Peyer's patch (tissue), 4 donors: Measurements from ENCODE around the gene C20orf173. TPM values are rescaled to one million over a fixed set of nuclear protein-coding genes. Genes with fewer than 3 reads are reported as not detected.
A peak's percentile ranks its signal among the peaks of the same experiment; 100 is the strongest.

ENCODE experiments used
- DNase-seq, 3 donors: peaks; one replicate each; pipeline ENCODE4 v3.0.0-alpha.2; 2017 to 2019
- H3K27ac ChIP-seq, 4 donors: fragments of 200-600 bp; sonication (generic); one replicate each; pipeline ENCODE4 v1.5.1; 2016 to 2019
- H3K27me3 ChIP-seq, 2 donors: fragments of 200-600 bp; sonication (generic); one replicate each; pipeline ENCODE4 v1.5.1; 2019
- H3K36me3 ChIP-seq, 3 donors: fragments of 200-600 bp; sonication (generic); one replicate each; pipeline ENCODE4 v1.5.1; 2016 to 2019
- H3K4me1 ChIP-seq, 4 donors: fragments of 200-600 bp; sonication (generic); one replicate each; pipeline ENCODE4 v1.5.1; 2016 to 2019
- H3K4me3 ChIP-seq, 4 donors: fragments of 200-600 bp; sonication (generic); 1 replicate in 3 of 4; 2 replicates in 1 of 4; pipeline ENCODE4 v1.5.1; 2016 to 2019; ENCODE audit warnings: mild to moderate bottlenecking in 1 of 4
- H3K9me3 ChIP-seq, 4 donors: fragments of 200-600 bp; sonication (generic); one replicate each; pipeline ENCODE4 v1.5.1; 2016 to 2019; ENCODE audit warnings: mild to moderate bottlenecking in 1 of 4
- POLR2A ChIP-seq, 2 donors: fragments of 450-650 bp; IDR thresholded peaks; one replicate each; pipeline ENCODE4 v1.5.1; 2017; ENCODE audit warnings: antibody characterized with exemption in 2 of 2, mild to moderate bottlenecking in 2 of 2, moderate library complexity in 2 of 2
- total RNA-seq, 4 donors: library from RNA; depleted of rRNA; stranded (reverse); fragments of >200 nt; gene quantifications; one replicate each; pipeline ENCODE4 v1.1.0, GENCODE V29; 2016
- TF ChIP-seq, protein P1 (sequence below), 6 experiments: fragments of 450-650 bp in 4 of 6; fragments of 200-600 bp in 2 of 6; sonication (generic) in 1 of 6; IDR thresholded peaks; one replicate each; pipeline ENCODE4 v1.5.1; 2017 to 2019; ENCODE audit warnings: antibody characterized with exemption in 6 of 6, mild to moderate bottlenecking in 3 of 6, moderate library complexity in 1 of 6

The C20orf173 gene, protein sequence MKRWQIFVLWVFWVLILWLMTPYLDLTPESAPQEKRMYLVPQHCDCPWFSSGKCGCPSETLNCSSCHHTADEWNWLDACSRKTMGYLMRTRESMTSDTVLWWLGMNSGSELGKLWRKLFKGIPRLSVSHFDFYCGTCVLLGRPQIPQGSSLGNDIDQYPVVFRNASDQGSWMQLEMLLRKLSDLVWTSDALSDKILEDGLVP
- not detected for total RNA-seq

DNA sequence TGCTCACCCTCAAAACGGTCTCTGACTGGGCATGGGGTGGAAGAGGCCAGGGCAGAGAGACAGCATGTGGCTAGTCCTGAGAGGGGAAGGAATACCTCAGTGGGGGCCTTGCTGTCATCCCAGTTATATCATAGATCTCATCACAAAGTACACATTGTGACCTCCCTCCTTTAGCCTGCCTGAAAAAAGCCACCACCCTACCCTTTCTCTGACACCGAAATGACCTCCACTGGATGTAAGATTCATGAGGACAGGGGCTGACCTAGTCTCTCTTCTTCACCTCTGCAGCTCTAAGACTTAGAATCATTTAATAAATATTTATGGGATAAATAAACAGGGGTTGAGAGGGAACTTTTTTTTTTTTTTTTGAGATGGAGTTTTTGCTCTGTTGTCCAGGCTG is at the start of gene C20orf173:
TSS of gene C20orf173 (minus strand) at position 101 of the 400 bp plus-strand sequence. CDS start 279 bp downstream, outside the sequence.
- H3K4me1 ChIP-seq: no peaks in the 10 kb centered on the region
- TF ChIP-seq, protein P1, sequence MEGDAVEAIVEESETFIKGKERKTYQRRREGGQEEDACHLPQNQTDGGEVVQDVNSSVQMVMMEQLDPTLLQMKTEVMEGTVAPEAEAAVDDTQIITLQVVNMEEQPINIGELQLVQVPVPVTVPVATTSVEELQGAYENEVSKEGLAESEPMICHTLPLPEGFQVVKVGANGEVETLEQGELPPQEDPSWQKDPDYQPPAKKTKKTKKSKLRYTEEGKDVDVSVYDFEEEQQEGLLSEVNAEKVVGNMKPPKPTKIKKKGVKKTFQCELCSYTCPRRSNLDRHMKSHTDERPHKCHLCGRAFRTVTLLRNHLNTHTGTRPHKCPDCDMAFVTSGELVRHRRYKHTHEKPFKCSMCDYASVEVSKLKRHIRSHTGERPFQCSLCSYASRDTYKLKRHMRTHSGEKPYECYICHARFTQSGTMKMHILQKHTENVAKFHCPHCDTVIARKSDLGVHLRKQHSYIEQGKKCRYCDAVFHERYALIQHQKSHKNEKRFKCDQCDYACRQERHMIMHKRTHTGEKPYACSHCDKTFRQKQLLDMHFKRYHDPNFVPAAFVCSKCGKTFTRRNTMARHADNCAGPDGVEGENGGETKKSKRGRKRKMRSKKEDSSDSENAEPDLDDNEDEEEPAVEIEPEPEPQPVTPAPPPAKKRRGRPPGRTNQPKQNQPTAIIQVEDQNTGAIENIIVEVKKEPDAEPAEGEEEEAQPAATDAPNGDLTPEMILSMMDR (IDR thresholded peaks at IDR 0.05): no peak
- no peak for TF ChIP-seq POLR2A (IDR thresholded peaks at IDR 0.05)
- H3K9me3 ChIP-seq: no peaks in the 10 kb centered on the region
- H3K36me3 ChIP-seq: no peaks in the 10 kb centered on the region
- H3K4me3 ChIP-seq: no peak within 1 kb of the TSS
- no peaks in the 10 kb centered on the region for H3K27me3 ChIP-seq
- no peak within 1 kb of the TSS for H3K27ac ChIP-seq
- DNase-seq: no peak

DNA sequence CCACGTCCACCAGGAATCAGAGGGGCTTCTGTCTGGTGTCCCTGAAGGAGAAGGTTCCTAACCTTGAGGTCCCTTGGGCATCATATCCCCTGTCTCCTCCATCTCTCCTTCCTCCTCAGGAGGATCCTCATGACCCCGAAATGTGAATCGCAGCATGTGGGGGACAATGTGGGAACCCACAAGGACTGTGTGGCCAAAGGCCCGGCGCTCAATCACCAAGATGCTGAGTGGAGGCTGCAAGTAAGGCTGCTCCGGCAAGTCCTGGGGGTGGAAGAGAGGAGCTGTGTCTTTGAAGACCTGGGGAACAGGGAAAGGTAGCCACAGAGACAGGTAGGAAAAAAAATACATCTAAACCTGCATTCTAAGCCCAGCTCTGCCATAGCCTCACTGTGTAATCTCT is 49.7 kb upstream of the C20orf173 start:
- no peaks in the 10 kb centered on the region for H3K4me1 ChIP-seq
- H3K9me3 ChIP-seq: no peaks in the 10 kb centered on the region
- TF ChIP-seq, protein P1 (IDR thresholded peaks at IDR 0.05): no peak
- no peak for TF ChIP-seq POLR2A (IDR thresholded peaks at IDR 0.05)
- H3K27me3 ChIP-seq: no peaks in the 10 kb centered on the region
- no peaks in the 10 kb centered on the region for H3K36me3 ChIP-seq
- no peak overlapping the region for H3K4me3 ChIP-seq
- no peak for DNase-seq
- H3K27ac ChIP-seq: no peak overlapping the region

DNA sequence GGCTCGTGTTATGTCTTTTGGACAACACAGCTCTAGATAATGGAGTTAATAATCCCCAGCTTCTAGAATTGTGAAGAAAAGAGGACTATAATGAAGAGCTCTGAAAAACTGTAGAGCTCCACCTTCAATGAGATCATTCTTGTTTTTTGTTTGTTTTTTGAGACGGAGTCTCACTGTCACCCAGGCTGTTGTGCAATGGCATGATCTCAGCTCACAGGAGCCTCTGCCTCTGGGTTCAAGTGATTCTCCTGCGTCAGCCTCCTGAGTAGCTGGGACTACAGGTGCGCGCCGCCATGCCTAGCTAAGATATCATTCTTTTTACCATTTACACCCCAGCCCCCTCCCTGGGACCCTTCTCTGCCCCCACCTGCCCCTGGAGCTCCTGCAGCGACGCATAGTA is 49.0 kb upstream of the C20orf173 start:
- H3K27ac ChIP-seq: no peak overlapping the region
- DNase-seq: no peak
- H3K27me3 ChIP-seq: no peaks in the 10 kb centered on the region
- H3K36me3 ChIP-seq: no peaks in the 10 kb centered on the region
- H3K4me3 ChIP-seq: no peak overlapping the region
- no peaks in the 10 kb centered on the region for H3K4me1 ChIP-seq
- TF ChIP-seq, protein P1 (IDR thresholded peaks at IDR 0.05): no peak
- TF ChIP-seq POLR2A (IDR thresholded peaks at IDR 0.05): no peak
- H3K9me3 ChIP-seq: peaks cover 0 to under 1% (median 0%) of the 10 kb centered on the region in 4 donors

DNA sequence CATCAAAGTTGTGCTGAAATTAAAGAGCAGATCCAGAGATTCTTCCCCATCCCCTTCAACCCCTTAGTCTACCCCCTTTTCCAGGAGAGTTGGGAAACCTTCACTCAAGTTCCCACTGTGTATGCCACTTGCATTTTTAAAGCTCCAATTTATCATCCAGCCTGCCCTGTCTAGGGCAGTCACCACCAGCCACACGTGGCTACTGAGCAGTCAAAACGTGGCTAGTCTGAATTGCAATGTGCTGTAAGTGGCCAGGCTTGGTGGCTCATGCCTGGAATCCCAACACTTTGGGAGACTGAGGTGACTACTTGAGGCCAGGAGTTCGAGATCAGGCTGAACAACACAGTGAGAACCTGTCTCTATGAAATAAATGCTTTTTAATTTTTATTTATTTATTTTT is 47.4 kb upstream of the C20orf173 start:
- H3K4me1 ChIP-seq: no peaks in the 10 kb centered on the region
- H3K9me3 ChIP-seq: peaks cover 0 to 6% (median 2%) of the 10 kb centered on the region in 4 donors
- H3K27me3 ChIP-seq: no peaks in the 10 kb centered on the region
- no peak overlapping the region for H3K4me3 ChIP-seq
- H3K27ac ChIP-seq: no peak overlapping the region
- no peak for TF ChIP-seq POLR2A (IDR thresholded peaks at IDR 0.05)
- TF ChIP-seq, protein P1 (IDR thresholded peaks at IDR 0.05): no peak
- DNase-seq: no peak
- no peaks in the 10 kb centered on the region for H3K36me3 ChIP-seq

DNA sequence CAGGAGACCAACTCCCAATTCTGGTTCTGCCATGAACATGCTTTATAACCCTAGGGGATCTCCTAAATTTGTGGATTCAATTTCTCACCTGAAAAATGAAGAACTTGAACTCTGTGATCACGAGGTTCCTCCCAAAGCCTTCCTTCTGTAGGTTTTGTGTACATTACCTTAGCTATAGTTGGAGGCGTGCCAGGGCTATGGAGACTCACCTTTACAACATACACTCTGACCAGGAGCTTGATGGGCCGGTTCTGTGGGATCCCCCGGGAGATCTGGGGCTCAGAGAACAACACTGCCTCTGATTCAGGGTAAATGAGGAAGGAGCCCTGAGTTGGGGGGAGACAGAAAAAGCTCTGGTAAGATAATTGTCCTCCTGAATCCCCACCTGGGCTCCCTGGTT is 46.5 kb upstream of the C20orf173 start:
- Histone ChIP-seq H3K36me3 (no peaks in the 10 kb centered on the region), H3K27me3 (no peaks in the 10 kb centered on the region), H3K27ac (no peak overlapping the region), H3K9me3 (peaks cover 0 to 6% (median 2%) of the 10 kb centered on the region in 4 donors), H3K4me1 (no peaks in the 10 kb centered on the region), H3K4me3 (no peak overlapping the region)
- TF ChIP-seq, protein P1 (IDR thresholded peaks at IDR 0.05): no peak
- no peak for TF ChIP-seq POLR2A (IDR thresholded peaks at IDR 0.05)
- peak in 1 of 3 donors; percentile 80 for DNase-seq
